Activated CD4-positive, alpha-beta T cell treated with anti-CD3 and anti-CD28 coated beads, Interleukin-2, Interleukin-4, amounts not matched to agents 100 ng/mL and 50 ng/mL, durations not matched to agents 16 hours and 8 hours (primary cell): ENCODE data around the gene MYMK.

Experiments used
- DNase-seq: peaks from one replicate; pipeline ENCODE4 v3.0.0-alpha.2; 2020; ENCODE audit warnings: low spot score

Gene MYMK

DNA sequence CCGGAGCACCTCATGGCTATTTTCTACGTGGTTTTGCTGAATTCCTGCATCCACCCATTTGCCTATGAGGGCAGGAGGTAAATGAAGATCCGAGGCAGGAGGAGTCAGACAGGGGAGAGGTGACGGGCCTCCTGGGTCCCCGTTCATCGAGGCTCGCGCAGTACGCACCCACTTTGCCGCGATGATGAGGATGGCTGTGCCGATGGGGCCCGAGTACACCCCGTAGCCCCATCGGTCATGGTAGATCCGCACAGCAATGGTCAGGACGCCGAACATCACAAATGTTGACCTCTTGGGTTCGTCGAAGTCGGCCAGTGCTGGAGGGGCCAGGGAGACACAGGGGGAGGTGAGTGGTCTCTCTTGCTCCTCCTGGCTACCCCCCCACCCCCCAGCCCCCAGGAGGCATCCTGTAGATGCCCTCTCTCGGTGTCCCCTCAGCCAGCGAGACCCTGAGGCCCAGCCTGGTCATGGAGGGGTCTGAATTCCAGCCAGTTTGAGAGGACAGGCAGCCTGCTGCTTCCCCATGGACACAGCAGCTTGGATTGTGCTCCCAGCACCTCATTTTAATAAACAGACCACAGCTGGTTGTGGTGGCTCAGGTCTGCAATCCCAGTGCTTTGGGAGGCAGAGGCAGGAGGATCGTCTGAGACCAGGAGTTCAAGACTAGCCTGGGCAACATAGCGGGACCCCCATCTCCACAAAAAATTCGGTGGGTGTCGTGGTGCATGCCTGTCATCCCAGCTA, 5.9 kb downstream of the MYMK start:
- DNase-seq = no peak

DNA sequence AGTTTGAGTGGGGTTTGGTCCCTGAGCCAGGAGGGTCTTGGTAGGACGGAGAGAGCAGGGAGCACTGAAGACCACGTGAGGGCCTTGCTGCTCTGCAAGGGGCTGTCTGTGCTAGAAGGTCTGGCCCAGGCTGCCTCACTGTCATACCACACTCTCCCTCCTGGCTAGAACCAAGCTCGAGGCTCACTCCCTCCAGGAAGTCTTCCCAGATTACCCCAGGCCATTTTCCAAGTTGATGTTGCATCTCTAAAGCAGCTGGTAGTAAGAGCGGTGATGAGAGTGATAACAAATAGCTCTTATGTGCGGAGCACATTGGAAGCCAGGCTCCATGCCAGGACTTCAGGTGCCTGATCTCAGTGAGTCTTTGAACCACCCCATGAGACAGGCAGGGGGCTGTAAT, 6.6 kb downstream of the MYMK start:
- DNase-seq = no peak

DNA sequence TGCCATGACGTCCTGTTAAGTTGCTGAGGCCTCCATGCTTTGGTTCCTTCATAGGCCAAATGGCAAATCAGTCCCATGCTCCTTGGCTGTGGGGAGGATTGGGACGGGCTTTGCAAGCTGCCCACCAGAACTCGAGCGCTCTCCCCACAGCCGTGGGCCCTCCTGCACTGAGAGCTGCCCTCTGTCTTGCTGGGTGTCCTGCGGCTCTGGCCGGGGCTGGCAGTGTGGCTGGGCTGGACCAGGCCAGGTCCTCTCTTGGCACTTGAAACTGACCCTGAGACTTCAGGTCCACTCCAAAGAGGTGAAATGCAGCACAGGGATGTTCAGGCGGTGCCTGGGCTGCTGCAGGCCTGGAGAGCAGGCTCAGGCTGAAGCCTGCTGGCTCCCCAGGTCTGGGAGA, 7.0 kb downstream of the MYMK start:
- no peak for DNase-seq

DNA sequence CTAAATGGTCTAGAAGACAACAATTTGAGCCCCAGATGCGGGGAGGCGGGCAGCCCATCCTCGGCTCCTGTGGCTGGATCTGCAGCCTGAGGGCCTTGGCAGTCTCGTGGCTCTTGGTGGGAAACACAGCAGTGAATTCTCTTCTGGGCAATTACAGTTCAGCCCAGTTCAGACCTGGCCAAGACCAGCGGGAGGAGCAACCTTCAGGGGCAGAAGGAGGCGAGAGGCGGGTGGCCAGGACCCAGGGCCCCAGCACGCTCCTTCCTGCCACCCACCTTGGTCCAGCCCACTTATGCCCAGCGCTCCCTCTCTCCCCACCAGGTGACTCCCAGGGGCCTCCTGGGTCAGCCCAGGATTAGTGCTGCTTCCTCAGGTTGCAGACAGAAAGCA, 7.8 kb downstream of the MYMK start:
- no peak for DNase-seq

DNA sequence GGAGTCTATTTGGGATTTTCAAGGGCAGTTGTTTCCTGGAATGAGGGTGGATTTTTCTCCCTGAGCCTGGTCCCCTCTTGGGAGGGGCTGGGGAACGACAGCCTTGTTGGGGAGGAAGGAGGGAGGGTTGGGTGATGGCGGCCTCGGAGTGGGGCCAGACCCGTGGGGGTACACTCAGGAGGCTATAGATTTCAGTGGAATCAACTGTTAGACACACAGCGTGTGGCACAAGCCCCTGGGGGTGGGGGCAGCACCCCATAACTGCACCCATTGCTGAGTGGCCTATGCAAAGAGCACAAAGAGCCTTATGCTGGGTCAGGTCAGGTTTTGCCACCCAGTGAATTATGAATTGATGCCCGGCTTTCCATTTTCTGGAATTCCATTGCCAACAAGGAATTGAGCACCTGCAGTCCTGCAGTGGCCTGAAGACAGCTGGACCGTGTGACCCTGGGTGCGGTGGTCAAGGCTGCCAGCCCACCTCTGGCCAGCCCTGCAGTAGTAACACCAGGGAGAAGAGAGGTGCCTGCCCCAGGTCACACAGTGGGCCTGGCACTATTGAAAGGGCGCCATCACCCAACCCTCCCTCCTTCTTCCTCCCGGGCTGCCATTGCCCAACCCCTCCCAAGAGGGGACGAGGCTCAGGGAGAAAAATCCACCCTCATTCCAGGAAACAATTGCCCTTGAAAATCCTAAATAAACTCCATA, 8.4 kb downstream of the MYMK start:
- no peak for DNase-seq

DNA sequence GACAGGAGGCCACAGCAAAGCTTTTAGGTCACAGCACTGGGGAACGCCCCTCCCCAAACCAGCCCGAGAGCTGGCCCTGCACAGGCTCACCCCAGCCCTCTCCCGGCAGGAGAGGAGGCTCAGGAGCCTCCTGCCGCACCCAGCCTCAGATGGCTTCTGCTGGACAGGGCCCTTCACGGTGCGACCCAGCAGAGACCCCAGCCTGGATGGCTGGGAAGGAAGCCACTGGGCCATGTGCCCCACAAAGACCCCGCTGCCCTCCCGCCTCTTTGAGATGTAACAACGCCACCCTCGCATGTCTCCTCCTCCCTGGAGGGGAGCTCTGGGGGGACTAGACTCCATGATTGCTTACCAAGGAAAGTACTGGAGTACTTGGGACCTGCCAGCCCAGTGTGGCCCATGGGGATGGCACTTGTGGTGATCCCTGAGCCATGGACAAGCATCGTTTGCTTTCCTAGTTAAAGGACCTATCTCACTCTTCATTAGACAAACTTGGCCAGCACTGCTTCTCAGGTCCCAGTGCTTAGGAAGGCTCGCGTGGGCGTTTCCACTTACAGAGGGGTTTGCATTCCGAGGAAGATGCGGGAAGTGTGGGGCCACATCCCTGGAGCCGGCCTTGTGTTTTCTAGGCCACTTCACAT, 9.0 kb downstream of the MYMK start:
- no peak for DNase-seq

DNA sequence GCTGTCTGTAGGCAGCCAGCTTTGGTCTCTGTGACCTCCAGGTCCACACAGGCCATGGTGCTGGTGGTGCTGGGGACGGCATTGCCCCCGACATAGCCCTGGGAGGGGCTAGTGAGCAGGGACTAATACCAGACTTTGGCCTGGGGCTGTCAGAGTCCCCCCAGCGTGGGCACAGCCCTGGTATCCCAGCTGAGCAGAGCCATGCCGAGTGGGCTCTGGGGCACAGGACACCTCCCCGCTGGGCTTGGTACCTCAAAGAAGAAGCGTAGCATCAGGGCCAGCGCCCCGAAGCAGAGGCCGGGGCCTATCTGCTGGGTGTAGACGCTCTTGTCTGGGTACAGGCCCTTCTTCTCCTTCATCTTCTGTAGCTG, 9.5 kb downstream of the MYMK start:
- DNase-seq = no peak

DNA sequence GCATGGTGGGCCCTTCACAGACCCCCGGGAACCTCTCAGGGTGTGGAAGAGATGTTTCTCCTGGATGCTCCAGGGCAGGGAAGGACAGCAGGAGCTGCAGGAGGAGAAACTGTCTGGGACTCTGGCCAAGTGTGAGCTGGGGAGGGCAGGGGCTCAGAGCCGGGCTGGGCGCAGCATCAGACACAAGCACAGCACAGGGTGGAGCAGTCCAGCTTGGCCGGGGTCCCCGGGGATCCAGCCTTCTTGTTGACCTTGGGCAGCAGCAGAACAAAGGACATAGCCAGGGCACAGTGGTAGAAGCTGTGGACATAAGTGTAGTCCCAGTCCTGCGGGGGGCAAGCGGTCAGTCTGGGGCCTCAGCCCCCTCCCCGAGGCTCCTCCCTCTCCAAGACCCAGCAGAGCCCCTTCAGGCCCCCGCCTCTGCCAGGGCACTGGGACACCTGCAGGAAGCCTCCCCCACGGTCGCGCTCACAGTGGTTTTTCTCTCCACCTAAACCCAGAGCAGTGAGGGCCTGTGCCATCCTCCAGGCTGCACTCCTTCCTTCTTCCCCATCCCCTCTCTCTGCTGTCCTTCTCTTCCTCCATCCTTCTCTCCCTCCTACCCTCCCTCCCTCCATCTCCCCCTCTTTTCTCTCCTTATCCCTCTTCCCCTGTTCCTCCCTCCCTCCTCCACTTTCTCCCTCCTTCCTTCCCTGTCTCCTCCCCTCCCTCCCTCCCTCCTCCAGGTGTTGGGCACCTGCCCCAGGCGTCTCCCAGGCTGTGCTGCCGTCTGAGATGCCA, 10.1 kb downstream of the MYMK start:
- no peak for DNase-seq

DNA sequence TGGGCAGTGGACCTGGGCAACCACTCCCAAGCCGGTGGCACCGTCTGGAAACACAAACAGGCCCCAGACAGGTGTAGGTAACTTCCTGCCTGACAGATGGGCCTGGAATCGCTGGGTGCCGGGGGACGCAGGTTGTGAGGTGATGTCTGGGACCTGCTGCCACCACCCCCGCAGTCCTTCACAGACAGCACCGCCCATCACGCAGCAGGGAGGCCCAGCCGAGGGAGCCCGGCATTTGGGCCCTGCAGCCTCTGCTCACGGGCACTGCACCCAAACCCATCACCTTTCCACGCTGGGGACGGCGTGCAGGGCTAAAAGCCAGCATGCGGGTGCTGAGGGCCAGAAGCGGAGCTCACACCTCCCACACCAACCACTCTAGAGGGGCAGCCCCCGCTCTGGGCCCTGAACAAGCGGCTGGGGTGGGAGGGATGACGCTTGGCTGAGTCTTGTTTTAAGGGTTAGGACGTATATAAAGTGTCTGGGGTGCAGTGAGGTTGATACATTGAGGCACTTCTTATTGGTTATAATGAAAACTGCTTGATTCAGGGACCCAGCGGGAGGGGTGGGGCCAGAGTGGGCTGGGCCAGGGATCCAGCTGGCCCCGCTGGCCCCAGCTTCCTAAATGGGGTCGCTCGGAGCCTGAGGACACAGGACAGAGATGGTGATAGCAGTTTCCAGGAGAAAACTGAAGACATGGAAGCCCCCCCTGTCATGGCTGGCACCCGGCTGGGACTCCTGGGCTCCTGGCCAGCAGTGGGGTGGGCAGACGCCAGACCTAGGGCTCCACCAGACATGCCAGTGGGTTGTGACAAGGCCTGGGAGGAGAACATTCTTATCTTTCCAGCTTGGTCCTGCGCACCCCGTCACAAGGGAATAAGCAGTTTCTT, 11.3 kb downstream of the MYMK start:
- DNase-seq = no peak

DNA sequence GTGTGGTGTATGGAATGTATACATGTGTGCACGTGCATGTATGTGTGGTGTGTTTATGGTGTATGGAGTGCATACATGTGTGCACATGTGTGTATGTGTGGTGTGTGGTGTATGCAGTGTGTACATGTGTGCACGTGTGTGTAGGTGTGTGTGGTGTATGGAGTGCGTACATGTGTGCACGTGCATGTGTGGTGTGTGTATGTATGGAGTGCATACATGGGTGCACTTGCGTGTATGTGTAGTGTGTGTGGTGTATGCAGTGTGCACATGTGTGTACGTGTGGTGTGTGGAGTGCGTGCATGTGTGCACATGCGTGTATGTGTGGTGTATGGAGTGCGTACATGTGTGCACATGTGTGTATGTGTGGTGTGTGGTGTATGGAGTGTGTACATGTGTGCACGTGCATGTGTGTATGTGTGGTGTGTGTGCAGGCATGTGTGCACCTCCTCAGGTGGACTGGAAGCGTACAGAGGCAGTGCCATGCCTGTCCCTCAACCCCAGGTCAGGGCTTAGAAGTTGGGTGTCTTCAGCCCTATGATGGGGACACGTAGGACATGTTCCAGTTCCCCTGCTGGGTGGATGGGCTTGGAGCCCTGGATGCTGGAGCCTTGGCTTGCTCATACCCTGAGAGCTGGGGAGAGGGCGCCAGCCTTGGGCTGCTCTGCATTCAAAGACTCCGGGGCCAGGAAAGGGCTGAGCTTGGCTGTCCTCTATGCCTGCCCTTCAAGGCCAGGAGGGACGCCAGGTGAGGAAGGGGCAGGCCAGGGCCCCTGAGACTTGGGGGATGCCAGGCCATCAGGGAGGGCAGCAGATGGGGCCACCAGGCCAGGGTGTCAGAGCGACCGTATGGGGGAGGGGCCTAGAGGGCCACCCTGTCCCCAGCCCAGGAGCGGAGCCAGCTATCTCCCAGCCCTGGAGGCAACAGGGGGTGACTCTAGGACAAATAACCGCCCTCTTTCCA, 12.2 kb downstream of the MYMK start:
- no peak for DNase-seq

DNA sequence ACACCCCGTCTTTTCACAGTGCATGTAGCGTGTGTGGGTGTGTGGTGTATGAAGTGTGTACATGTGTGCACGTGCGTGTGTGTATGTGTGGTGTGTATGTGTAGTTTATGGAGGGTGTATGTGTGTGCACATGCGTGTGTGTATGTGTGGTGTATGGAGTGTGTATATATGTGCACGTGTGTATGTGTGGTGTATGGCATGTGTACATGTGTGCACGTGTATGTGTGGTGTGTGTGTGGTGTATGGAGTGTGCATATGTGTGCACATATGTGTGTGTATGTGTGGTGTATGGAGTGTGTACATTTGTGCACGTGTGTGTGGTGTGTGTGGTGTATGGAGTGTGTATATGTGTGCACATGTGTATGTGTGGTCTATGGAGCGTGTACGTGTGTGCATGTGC, 13.2 kb downstream of the MYMK start:
- no peak for DNase-seq

DNA sequence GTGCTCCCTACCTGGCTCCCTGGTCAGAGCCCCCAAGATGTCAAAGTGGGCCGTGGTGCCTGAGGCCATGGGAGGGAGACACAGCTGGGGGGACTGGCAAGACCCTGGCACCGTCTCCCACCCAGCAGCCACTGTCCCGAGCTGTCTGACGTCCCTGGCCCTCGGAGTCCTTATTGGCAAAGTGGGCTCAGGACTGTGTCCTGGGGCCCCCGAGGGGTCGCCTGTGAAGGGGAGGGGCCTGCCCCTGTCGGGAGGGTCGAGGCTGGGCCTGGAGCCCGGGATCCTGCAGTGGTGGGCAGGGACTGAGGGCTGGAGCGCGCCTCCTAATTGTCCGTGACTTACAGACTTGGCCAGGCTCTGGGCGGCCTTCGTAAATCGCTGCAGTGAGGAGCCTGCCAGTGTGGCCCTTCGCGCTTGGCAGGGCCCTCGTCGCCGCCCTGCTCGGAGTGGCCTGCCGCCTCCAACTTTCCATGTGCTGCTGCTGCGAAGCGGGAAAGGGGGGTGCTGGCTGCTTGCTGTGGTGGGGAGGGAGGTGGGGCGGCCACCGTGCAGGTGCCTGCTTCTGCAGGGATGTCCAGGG, 13.7 kb downstream of the MYMK start:
- no peak for DNase-seq

DNA sequence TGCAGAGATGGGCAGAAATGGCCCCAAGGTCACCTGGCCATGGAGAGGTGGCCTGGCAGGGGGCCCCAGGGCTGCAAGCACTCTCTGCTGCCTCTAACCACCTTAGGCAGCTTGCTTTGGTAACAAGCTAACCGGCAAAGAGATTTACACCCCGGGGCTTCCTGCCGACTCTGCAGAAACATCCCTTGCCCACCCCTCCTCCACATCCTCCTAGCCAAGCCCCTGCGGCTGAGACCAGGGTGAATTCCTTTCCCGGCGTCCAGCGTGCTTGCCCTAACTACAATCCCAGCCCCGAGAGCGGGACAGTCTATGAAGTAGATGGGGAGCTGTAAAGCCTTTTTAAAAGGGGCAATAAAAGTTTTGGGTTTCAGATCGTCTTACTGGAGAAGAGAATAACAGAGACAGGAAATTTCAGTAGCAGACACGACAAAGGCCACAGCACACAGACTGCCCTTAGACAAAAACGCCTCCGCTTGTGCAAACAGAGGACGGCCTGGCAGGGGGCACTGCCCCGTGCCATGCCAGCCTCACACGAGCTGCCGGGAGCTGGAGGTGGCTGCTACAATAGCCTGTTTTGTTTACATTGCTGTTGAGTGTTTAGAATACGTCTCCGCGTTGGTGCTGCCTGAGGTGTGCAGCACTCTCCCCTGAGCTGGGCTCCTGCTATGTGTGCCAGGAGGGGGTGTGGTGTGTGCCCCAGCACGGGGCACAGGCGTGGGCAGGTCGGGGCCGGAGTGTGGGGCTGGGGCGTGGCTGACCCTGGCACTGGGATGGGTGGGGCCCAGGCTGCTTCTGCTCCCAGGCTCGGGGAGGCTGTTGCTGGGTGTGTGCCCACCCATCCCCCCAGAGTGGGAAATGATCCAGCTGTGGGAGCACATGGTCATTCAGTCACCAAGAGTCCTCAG, 15.3 kb downstream of the MYMK start:
- DNase-seq = no peak

DNA sequence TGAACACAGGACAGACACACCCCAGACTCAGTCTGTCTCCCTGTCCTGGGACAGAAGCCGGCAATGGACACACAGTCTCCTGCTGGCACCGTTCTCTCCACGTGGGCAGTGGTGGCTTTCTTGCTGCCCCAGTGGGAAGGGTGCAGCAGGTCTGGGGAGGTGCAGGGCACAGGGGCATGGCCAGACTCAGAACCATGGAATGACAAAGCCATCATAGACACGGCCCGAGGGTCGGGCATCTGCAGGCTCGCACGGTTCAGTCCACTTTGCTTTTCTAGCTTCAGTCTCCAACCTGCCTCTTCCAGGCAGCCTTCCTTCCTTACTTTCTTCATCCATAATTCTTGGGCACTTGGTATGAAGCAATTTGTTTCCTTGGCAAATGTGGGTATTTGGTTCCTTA, 16.7 kb downstream of the MYMK start:
- no peak for DNase-seq

DNA sequence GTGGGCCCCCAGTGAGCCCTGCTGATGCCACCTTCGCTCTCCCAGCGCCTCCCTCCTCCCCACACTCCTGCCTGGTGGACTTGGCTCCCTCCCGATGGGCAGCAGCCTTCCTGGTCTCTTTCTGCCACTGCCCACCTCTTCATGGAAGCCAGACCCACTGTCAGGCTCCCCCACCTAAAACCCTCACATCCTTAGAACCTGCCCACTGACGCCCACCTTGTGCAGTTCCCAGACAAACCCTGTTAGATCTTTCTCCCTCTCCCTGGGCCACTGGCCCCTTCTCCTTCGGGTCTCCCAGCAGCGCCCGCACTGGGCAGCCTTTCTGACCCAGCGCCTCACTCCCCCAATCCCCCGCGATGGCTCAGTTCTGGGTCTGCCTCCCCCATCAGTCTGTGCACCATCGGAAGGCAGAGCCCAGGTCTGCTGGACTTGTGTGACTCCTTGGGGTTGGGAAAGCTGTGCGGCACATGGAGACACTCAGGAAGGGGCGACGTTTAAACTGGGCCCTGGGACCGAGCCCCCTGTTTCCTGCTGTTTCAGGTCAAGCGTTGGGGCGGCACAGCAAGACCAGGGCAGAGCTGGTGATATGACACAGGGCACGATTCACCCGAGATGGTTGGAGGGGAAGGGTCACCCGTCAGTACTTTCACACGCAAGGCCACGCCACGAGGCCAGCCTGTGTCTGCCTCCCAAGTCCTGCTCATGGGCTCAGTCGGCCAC, 17.4 kb downstream of the MYMK start:
- no peak for DNase-seq

DNA sequence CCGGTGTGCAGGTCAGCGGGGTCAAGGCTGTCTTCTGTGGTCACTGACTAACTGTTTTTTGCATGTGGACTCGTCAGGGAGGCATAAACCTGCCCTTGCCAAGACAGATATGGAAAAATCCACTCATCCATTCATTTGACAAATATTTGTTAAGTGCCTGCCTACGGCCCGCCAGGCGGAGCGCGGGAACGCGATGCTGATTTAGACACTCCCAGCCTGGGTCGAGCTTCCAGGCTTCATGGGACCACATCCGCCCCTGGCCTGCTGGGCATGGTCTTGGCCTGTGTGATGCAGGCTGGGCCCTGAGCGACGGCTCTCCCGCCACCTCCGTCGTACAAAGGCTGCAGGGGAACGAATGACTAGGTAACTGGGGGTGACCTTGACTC, 18.1 kb downstream of the MYMK start:
- no peak for DNase-seq

DNA sequence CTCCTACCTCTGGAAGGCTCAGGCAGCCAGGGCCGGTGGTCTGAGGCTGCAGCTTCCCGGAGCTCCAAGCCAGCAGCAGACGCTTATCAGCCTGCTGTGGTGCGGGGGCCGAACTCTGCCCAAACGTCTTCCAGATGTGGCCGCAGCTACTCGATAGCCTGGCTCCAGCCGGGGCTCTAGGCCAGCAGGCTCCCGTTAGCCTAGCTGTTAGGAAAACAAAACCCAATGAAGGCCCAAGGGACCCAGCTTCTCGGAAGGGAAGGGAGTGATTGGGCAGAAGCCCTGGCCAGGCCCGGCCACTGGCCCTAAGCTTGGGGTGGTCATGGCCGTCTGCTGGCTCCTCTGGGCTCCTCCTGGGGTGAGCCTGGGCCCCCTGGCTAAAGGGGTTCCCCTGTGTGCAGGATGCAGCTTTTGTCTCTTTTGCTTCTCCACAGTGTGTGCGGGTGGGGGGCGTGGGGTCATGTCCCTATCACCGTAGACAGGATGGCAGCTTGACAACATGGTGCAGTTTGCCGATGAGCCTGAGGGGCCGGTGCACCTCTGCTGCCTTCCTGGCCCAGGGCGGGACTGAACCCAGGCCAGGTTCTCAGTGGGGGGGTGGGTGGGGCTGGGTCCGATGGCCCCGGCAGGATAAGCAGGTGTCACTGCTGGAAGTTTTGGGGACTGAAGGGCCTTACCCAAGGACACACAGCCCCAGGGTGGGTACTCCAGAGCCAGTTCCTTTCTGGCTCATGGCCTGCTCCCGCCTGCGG, 18.7 kb downstream of the MYMK start:
- no peak for DNase-seq
